GM18861 (cell line): ENCODE measurements around the gene SSB.
"Not testable (repeated sequence)": the region's sequence is repeated elsewhere in the genome, so short reads cannot be mapped to it uniquely, and the experiment has no call there.

ENCODE experiments used
- ATAC-seq: cut with Tn5 transposase; IDR thresholded peaks from one replicate; pipeline ENCODE4 v1.9.1; 2021; ENCODE audit not compliant: unreplicated experiment

SSB gene

DNA sequence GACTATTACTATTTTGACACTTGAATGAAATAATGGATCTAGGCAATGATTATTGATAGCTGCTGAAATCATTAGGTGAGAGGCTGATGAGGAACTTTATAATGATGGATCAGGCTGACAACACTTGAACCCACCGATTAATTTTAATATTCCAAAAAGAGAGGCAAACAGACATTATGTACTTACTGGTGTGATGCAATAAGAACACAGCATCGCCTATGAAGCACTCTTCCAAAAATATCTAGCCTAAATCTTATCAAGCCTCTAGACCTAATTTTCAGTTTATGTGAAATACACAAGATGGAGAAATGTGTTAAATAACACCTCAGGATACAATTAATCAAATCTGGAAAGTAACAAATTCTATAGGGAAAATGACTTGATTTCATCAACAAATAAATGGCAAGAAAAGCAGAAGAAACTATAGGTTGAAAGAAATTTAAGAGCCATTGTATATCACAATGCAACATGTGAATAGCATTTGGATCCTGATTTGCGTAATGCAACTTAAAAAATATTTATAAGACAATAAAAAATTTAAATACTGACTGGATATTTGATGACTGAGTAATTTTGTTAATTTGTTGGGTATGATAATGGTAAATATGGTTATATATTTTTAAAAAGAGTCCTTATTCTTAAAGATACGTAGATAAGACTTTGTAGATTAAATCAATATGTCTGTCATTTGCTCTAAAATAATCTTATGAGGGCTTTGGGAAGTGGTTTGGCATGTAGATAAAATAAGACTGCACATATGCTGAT lies 17.2 kb upstream of the SSB start:
- ATAC-seq = no peak

GRCh38 chr2:169782513-169782912 lies 16.2 kb upstream of the SSB start:
- no peak for ATAC-seq

- no peak for ATAC-seq
These were observed 8.1 kb upstream of the SSB start for GRCh38 chr2:169790581-169790980.

- no peak for ATAC-seq
These were observed 3.5 kb upstream of the SSB start for GRCh38 chr2:169795181-169795580.

GRCh38 chr2:169796441-169796840 lies 2.2 kb upstream of the SSB start:
- no peak for ATAC-seq

DNA sequence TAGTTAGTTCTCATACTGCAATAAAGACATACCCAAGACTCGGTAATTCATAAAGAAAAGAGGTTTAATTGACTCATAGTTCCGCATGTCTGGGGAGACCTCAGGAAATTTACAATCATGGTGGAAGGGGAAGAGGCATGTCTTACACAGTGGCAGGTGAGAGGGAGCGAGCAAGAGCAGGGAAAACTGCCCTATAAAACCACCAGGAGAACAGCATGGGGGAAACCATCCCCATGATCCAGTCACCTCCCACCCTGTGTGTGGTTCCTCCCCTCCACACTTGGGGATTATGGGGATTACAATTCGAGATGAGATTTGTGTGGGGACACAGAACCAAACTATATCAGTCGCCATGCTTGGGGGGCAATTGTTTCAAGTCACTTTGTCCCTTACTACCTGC lies 1.1 kb upstream of the SSB start:
- no peak for ATAC-seq

GRCh38 chr2:169798397-169798717 lies 314 bp upstream of the SSB start:
- no peak for ATAC-seq

DNA sequence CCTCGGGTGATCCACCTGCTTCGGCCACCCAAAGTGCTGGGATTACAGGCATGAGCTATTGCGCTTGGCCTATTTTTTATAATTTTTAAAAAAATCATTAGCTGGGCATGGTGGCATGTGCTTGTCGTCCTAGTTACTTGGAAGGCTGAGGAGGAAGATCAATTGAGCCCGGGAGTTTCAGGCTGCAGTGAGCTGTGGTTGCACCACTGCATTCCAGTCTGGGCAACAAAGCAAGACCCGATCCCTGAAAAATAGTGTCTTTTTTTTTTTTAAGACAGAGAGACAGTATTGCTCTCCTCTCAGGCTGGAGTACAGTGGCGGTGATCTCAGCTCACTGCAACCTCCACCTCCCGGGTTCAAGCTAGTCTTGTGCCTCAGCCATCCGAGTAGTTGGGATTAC lies 4.8 kb downstream of the SSB start:
- no peak for ATAC-seq

DNA sequence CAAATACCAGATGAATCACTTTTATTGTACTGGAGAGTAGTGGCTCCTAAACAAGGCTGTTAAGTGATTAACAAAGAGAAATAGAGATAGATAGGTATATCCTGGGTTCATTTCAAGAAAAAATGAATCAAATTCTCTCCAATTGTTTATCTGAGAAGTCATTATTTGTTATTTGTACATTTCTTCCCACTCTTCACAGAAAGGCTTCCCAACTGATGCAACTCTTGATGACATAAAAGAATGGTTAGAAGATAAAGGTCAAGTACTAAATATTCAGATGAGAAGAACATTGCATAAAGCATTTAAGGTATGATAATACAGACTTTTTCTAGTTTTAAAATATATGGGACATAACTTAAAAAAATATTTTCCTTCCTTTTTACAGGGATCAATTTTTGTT lies 7.9 kb downstream of the SSB start:
- no peak for ATAC-seq

- no peak for ATAC-seq
These were observed 9.6 kb downstream of the SSB start for GRCh38 chr2:169808221-169808620.

- no peak for ATAC-seq
These were observed 17.2 kb downstream of the SSB start for GRCh38 chr2:169815849-169816248.

- ATAC-seq = not testable (repeated sequence)
These were observed 18.3 kb downstream of the SSB start for GRCh38 chr2:169816961-169817360.

GRCh38 chr2:169817369-169817768 lies 18.7 kb downstream of the SSB start:
- ATAC-seq = not testable (repeated sequence)

DNA sequence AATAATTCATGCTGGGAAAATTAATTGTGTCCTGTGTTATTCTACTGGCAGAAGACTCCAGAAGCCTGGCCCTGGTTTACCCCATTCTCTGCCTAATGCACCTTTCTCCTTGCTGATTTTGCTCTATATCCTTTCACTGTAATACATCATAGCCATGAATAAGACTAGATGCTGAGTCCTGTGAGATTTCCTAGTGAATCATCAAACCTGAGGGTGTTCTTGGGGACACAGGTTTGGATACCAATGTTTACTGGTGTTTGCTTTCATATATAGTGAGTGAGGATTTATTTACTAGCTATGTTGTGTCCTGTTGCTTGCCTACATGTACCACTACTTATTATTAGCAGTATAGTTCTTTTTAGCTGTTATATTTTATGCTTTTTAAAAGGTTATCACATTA lies 19.6 kb downstream of the SSB start:
- ATAC-seq = no peak

DNA sequence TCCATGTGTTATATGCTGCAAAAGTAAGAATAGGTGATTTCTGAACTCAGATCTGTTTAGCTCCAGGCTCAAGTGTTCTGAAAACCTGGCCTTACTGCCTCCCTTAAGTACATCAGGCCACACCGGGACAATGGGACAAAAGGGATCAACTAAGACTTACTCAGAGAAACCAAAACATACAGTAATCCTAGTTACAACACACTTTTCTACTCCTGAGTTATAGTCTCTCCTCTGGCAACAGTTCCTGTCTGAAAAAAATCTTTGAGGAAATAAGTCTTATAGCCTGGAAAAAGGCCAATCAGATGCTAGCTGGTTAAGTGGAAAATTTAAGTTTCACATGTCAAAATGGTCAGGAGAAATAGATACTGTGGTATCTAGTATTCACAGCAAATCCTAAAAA lies 20.4 kb downstream of the SSB start:
- ATAC-seq = no peak

DNA sequence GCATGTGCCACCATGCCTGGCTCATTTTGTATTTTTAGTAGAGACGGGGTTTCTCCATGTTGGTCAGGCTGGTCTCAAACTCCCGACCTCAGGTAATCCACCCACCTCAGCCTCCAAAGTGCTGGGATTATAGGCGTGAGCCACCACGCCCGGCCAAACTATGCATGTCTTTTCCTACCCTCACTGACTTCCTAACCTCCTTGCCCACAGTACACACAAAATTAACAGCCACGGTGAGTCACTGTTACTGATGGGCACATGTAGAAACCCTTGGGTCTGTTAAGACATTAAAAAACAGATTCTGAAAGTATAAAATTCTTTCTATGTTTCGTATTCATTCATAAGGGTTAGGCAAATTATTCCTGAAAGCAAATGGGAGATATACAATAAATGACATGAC lies 21.4 kb downstream of the SSB start:
- not testable (repeated sequence) for ATAC-seq

DNA sequence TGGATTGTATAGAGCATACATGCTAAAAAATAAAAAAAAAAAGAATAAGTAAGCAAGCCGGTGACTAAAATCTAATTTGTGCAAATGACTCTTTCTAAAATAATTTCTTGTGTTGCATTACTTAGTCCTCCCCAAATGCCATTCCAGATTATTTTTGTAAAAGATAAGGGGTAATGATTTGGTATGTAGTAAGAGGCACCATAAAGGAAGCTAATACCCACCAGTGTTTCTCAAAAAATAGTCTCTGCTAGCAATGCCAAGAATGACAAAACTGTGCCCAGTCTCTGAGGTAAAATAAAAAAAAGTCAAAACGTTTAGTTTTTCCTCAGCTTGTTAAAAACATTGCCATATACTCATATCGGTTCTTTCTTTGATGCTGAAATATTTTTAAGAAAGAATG lies 23.4 kb downstream of the SSB start:
- ATAC-seq = no peak

DNA sequence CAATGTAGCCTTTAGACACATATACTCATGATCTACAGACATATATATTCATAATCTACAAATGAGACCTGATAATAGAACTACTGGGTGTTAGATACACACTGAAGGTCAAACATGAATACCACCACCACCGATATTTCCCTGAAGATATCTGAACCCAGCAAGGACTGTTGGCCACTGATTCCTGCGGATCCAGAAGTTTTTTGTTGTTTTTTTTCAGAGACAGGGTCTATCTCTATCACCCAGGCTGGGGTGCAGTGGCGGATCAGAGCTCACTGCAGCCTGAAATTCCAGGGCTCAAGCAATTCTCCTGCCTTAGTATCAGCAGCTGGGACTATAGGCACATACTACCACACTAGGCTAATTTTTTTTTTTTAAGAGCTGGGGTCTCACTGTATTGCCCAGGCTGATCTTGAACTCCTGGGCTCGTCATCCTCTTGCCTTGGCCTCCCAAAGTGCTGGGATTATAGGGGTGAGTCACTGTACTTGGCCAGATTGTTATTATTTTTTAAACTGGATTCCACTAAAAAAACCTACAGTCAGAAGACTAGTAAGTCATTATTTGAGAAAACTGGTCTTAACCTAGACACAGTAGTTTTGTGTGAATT lies 24.2 kb downstream of the SSB start:
- no peak for ATAC-seq

DNA sequence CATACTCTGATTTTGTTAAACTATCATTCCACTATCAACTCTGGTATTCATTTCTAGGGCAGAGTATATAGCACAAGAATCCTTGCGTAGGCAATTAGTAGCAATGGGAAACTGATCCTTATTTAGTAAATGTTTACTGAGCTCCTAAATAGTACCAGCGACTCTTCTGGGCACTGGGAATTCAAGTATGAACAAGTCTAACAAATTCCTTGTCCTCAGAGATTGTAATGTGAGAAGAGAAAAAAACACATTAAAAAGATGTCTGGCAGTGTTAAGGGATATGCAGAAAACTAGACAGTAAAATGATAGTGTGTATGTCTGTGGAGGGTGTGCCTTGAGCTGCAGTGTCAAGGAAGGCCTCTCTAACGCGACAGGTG lies 25.3 kb downstream of the SSB start:
- ATAC-seq = no peak

GRCh38 chr2:169824373-169825333 lies 26.0 kb downstream of the SSB start, which contains the start of gene METTL5:
TSS of gene METTL5 (minus strand) at chr2:169824905. CDS start at chr2:169824597, 308 bp downstream.
- ATAC-seq = peak; percentile 58

- ATAC-seq = peak; percentile 72
These were observed 28.8 kb downstream of the SSB start, which contains the start of gene UBR3 for GRCh38 chr2:169827272-169828140. TSS of gene UBR3 (plus strand) at chr2:169827454. CDS start at chr2:169827508, 54 bp downstream.
